ENCODE measurements around the gene PTPRR. TPM values are rescaled to one million over a fixed set of nuclear protein-coding genes. Genes with fewer than 3 reads are reported as not detected.

Gene PTPRR
- polyA plus RNA-seq, 1 of the 3 experiments (the other 2 are of a cell fraction), result 1.4 TPM

- ChIA-PET POLR2A (no interaction called here), CTCF (interaction anchor here (0.8 to 2.5 kb wide), 4 partner anchors 13 to 967 kb away, joined by 3 to 7 read pairs (median 4); no protein-coding TSS in a partner anchor)
- TF ChIP-seq TCF12 (IDR thresholded peaks at IDR 0.05), result no peak
- no peak for TF ChIP-seq ELF1 (IDR thresholded peaks at IDR 0.05)
- TF ChIP-seq RFX5 (IDR thresholded peaks at IDR 0.05; ENCODE audit: low read length), result no peak
- TF ChIP-seq SIN3A (IDR thresholded peaks at IDR 0.05; ENCODE audit: borderline replicate concordance, low read depth, low read length), result no peak
- no peak for TF ChIP-seq RCOR1 (IDR thresholded peaks at IDR 0.05; ENCODE audit: low read length)
- TF ChIP-seq, protein P1, sequence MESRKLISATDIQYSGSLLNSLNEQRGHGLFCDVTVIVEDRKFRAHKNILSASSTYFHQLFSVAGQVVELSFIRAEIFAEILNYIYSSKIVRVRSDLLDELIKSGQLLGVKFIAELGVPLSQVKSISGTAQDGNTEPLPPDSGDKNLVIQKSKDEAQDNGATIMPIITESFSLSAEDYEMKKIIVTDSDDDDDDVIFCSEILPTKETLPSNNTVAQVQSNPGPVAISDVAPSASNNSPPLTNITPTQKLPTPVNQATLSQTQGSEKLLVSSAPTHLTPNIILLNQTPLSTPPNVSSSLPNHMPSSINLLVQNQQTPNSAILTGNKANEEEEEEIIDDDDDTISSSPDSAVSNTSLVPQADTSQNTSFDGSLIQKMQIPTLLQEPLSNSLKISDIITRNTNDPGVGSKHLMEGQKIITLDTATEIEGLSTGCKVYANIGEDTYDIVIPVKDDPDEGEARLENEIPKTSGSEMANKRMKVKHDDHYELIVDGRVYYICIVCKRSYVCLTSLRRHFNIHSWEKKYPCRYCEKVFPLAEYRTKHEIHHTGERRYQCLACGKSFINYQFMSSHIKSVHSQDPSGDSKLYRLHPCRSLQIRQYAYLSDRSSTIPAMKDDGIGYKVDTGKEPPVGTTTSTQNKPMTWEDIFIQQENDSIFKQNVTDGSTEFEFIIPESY (IDR thresholded peaks at IDR 0.05; ENCODE audit: borderline replicate concordance, low read depth), result no peak
- TF ChIP-seq EZH2phosphoT487 (IDR thresholded peaks at IDR 0.05; ENCODE audit: borderline replicate concordance, low read depth), result no peak
- TF ChIP-seq CHD2 (IDR thresholded peaks at IDR 0.05; ENCODE audit: low read length, partially characterized antibody), result no peak
- no peak for TF ChIP-seq MXI1 (IDR thresholded peaks at IDR 0.05; ENCODE audit: low read depth, low read length)
- no peak for TF ChIP-seq NFIC (IDR thresholded peaks at IDR 0.05; ENCODE audit: borderline replicate concordance)
- TF ChIP-seq GATA2 (CRISPR knock-in tag; IDR thresholded peaks at IDR 0.05), result no peak
- TF ChIP-seq USF1 (IDR thresholded peaks at IDR 0.05; ENCODE audit: borderline replicate concordance, low read depth), result no peak
- DNase-seq, result no peak
- no peaks in the 10 kb centered on the region for H4K20me1 ChIP-seq (ENCODE audit: insufficient read depth)
- WGBS (ENCODE audit: low lambda C conversion rate), result 52% methylated on average over 4 of the region's 4 CpGs
- peaks cover 0 to 2% of the 10 kb centered on the region in 2 experiments; a peak in 2 of 4 replicates for H3K4me1 ChIP-seq (ENCODE audit: control insufficient read depth in 1 of 2, insufficient read depth in 2 of 2, low read depth in 1 of 2, low read length in 1 of 2)
- no peak overlapping the region for H3K4me3 ChIP-seq (ENCODE audit: low read depth in 2 of 2, low read length in 1 of 2)
- H3K9me2 ChIP-seq, result no peaks in the 10 kb centered on the region
- no peaks in the 10 kb centered on the region for H3K36me3 ChIP-seq (replicated peaks in 1 of 2; ENCODE audit: control insufficient read depth in 1 of 2, insufficient read depth in 2 of 2, low read length in 1 of 2)
- H2AFZ ChIP-seq (ENCODE audit: low read depth), result no peak overlapping the region
- no peak overlapping the region for H3K4me2 ChIP-seq
- H3K9me3 ChIP-seq, result no peaks in the 10 kb centered on the region
- H3F3A ChIP-seq (replicated peaks; ENCODE audit: insufficient read depth), result no peaks in the 10 kb centered on the region
- no peak overlapping the region for H3K9ac ChIP-seq
- H3K79me2 ChIP-seq (ENCODE audit: insufficient read depth), result no peaks in the 10 kb centered on the region
- H3K27me3 ChIP-seq (ENCODE audit: insufficient read depth), result no peaks in the 10 kb centered on the region
- no peak overlapping the region for H3K27ac ChIP-seq (ENCODE audit: low read depth in 2 of 2, low read length in 1 of 2)
Measured at GRCh38 chr12:70830221-70831061, 90.1 kb downstream of the PTPRR start.

GRCh38 chr12:70829070-70829469 lies 91.5 kb downstream of the PTPRR start:
- Histone ChIP-seq H4K20me1 (ENCODE audit: insufficient read depth) (no peaks in the 10 kb centered on the region), H3K27me3 (ENCODE audit: insufficient read depth) (no peaks in the 10 kb centered on the region), H3K27ac (ENCODE audit: low read depth in 2 of 2, low read length in 1 of 2) (no peak overlapping the region), H2AFZ (ENCODE audit: low read depth) (no peak overlapping the region), H3K9me3 (no peaks in the 10 kb centered on the region), H3F3A (replicated peaks; ENCODE audit: insufficient read depth) (no peaks in the 10 kb centered on the region), H3K4me3 (ENCODE audit: low read depth in 2 of 2, low read length in 1 of 2) (no peak overlapping the region), H3K4me2 (no peak overlapping the region), H3K9ac (no peak overlapping the region), H3K4me1 (ENCODE audit: control insufficient read depth in 1 of 2, insufficient read depth in 2 of 2, low read depth in 1 of 2, low read length in 1 of 2) (peaks cover 0 to 2% of the 10 kb centered on the region in 2 experiments; a peak in 2 of 4 replicates), H3K9me2 (no peaks in the 10 kb centered on the region), H3K36me3 (replicated peaks in 1 of 2; ENCODE audit: control insufficient read depth in 1 of 2, insufficient read depth in 2 of 2, low read length in 1 of 2) (no peaks in the 10 kb centered on the region), H3K79me2 (ENCODE audit: insufficient read depth) (no peaks in the 10 kb centered on the region)
- ChIA-PET POLR2A (no interaction called here), CTCF (no interaction called here)
- DNase-seq, result no peak
- TF ChIP-seq FOSL2 (IDR thresholded peaks at IDR 0.05; ENCODE audit: borderline replicate concordance, low read depth) (no peak), RAD21 (IDR thresholded peaks at IDR 0.05; ENCODE audit: low read length) (no peak), NRF1 (IDR thresholded peaks at IDR 0.05; ENCODE audit: low read depth, low read length) (no peak), FOXM1 (IDR thresholded peaks at IDR 0.05; ENCODE audit: low read depth) (no peak), NFIC (IDR thresholded peaks at IDR 0.05; ENCODE audit: borderline replicate concordance) (no peak), MAX (IDR thresholded peaks at IDR 0.05; ENCODE audit: low read depth) (no peak), GATA2 (CRISPR knock-in tag; IDR thresholded peaks at IDR 0.05) (no peak), POLR2AphosphoS5 (IDR thresholded peaks at IDR 0.05; ENCODE audit: low read depth, low read length) (no peak), MEF2A (IDR thresholded peaks at IDR 0.05; ENCODE audit: borderline replicate concordance, low read depth) (no peak), TCF12 (IDR thresholded peaks at IDR 0.05) (no peak), JUND (IDR thresholded peaks at IDR 0.05) (no peak), USF1 (IDR thresholded peaks at IDR 0.05; ENCODE audit: borderline replicate concordance, low read depth) (no peak), CHD2 (IDR thresholded peaks at IDR 0.05; ENCODE audit: low read length, partially characterized antibody) (no peak), YY1 (IDR thresholded peaks at IDR 0.05; ENCODE audit: low read depth) (no peak), TEAD4 (IDR thresholded peaks at IDR 0.05; ENCODE audit: borderline replicate concordance, insufficient read depth) (no peak)
- TF ChIP-seq, protein P1 (IDR thresholded peaks at IDR 0.05; ENCODE audit: borderline replicate concordance, low read depth), result no peak
- 43% methylated on average over 1 of the region's 1 CpG for WGBS (ENCODE audit: low lambda C conversion rate)
